SK-N-SH (cell line): ENCODE measurements around the gene HAT1. TPM values are rescaled to one million over a fixed set of nuclear protein-coding genes. Genes with fewer than 3 reads are reported as not detected.

ENCODE experiments used
- CTCF ChIA-PET: fragments of 300-600, 350-600 bp; formaldehyde crosslinking; extraction: SDS; loops from one replicate; lab custom pipeline; 2021; lab: Yijun Ruan, JAX
- POLR2A ChIA-PET: fragments of 350-600 bp; sonication (Branson Sonifier 250); formaldehyde crosslinking; extraction: SDS; loops from one replicate; lab custom pipeline; 2020; ENCODE audit warnings: antibody characterized with exemption, inconsistent platforms; lab: Yijun Ruan, JAX
- DNase-seq: peaks from one replicate; pipeline ENCODE4 v3.0.0; 2012
- H2AFZ ChIP-seq: fragments of 200-600 bp; sonication (generic); 2 replicates; pipeline ENCODE4 v1.8.1; 2016; ENCODE audit warnings: antibody characterized with exemption, mild to moderate bottlenecking, low read depth
- H3F3A ChIP-seq: fragments of 200-600 bp; sonication (generic); replicated peaks from 2 replicates; pipeline ENCODE3; 2016; ENCODE audit warnings: antibody characterized with exemption, mild to moderate bottlenecking; ENCODE audit not compliant: insufficient read depth
- H3K27ac ChIP-seq, 2 experiments: fragments of 200-500 bp in 1 of 2; fragments of 200-600 bp in 1 of 2; sonication (Bioruptor generic) in 1 of 2; sonication (generic), shearing (Covaris generic) in 1 of 2; 2 replicates each; pipeline versions ENCODE4 v1.5.1 to v1.6.1; 2014 to 2016; ENCODE audit warnings: low read depth in 2 of 2, inconsistent platforms in 1 of 2, low read length in 1 of 2, mild to moderate bottlenecking in 1 of 2, mixed read lengths in 1 of 2
- H3K27me3 ChIP-seq: fragments of 200-600 bp; sonication (generic), shearing (Covaris generic); 2 replicates; pipeline ENCODE4 v1.6.1; 2016; ENCODE audit warnings: mixed run types; ENCODE audit not compliant: insufficient read depth
- H3K36me3 ChIP-seq, 2 experiments: fragments of 200-500 bp in 1 of 2; fragments of 200-600 bp in 1 of 2; sonication (Bioruptor generic) in 1 of 2; sonication (generic) in 1 of 2; replicated peaks in 1 of 2; 2 replicates each; pipeline versions ENCODE3 to v1.5.1; 2014 to 2016; ENCODE audit warnings: low read length in 1 of 2, mild to moderate bottlenecking in 1 of 2; ENCODE audit not compliant: insufficient read depth in 2 of 2, control insufficient read depth in 1 of 2
- H3K4me1 ChIP-seq, 2 experiments: fragments of 200-500 bp in 1 of 2; fragments of 200-600 bp in 1 of 2; sonication (Bioruptor generic) in 1 of 2; sonication (generic), shearing (Covaris generic) in 1 of 2; 2 replicates each; pipeline versions ENCODE4 v1.5.1 to v1.6.1; 2014 to 2016; ENCODE audit warnings: low read depth in 1 of 2, low read length in 1 of 2, mixed run types in 1 of 2; ENCODE audit not compliant: insufficient read depth in 2 of 2, control insufficient read depth in 1 of 2
- H3K4me2 ChIP-seq: fragments of 200-600 bp; sonication (generic), shearing (Covaris generic); 2 replicates; pipeline ENCODE4 v1.6.1; 2017; ENCODE audit warnings: mixed run types
- H3K4me3 ChIP-seq, 2 experiments: fragments of 200-500 bp in 1 of 2; fragments of 200-600 bp in 1 of 2; sonication (Bioruptor generic) in 1 of 2; sonication (generic), shearing (Covaris generic) in 1 of 2; 2 replicates each; pipeline versions ENCODE4 v1.5.1 to v1.8.1; 2014 to 2016; ENCODE audit warnings: low read depth in 2 of 2, inconsistent platforms in 1 of 2, low read length in 1 of 2, mild to moderate bottlenecking in 1 of 2, mixed read lengths in 1 of 2, moderate library complexity in 1 of 2
- H3K79me2 ChIP-seq: fragments of 200-600 bp; sonication (generic); 2 replicates; pipeline ENCODE4 v1.8.1; 2017; ENCODE audit warnings: mild to moderate bottlenecking; ENCODE audit not compliant: insufficient read depth
- H3K9ac ChIP-seq: fragments of 200-600 bp; sonication (generic); 2 replicates; pipeline ENCODE4 v1.6.1; 2017; ENCODE audit warnings: mixed run types
- H3K9me2 ChIP-seq: fragments of 200-600 bp; sonication (generic); 2 replicates; pipeline ENCODE4 v1.6.1; 2017; ENCODE audit warnings: mixed run types
- H3K9me3 ChIP-seq: fragments of 200-600 bp; sonication (generic); 2 replicates; pipeline ENCODE4 v1.6.1; 2017; ENCODE audit warnings: mixed run types, mild to moderate bottlenecking, moderate library complexity
- H4K20me1 ChIP-seq: fragments of 200-600 bp; sonication (generic); 2 replicates; pipeline ENCODE4 v1.6.1; 2017; ENCODE audit warnings: mild to moderate bottlenecking, mixed run types; ENCODE audit not compliant: insufficient read depth
- CHD2 ChIP-seq: fragments of 150-350 bp; IDR thresholded peaks from 2 replicates; pipeline ENCODE4 v1.6.1; 2018; ENCODE audit warnings: low read length; ENCODE audit not compliant: partially characterized antibody
- CTCF ChIP-seq: fragments of 200-600 bp; sonication (generic); IDR thresholded peaks from 2 replicates; pipeline ENCODE4 v1.6.1; 2017; ENCODE audit warnings: antibody characterized with exemption, mild to moderate bottlenecking, moderate library complexity
- EP300 ChIP-seq, 2 experiments: IDR thresholded peaks; 2 replicates each; pipeline versions ENCODE4 v1.4.0 to v1.6.1; 2012; ENCODE audit warnings: borderline replicate concordance in 1 of 2, low read depth in 1 of 2, low read length in 1 of 2
- FOXJ3 ChIP-seq: sonication (generic); formaldehyde crosslinking; IDR thresholded peaks from 2 replicates; pipeline ENCODE4 v1.5.1; 2020; ENCODE audit warnings: mild to moderate bottlenecking, missing genetic modification reagents
- FOXM1 ChIP-seq: IDR thresholded peaks from 2 replicates; pipeline ENCODE4 v1.4.0; 2012; ENCODE audit warnings: low read depth, mild to moderate bottlenecking
- MEF2A ChIP-seq: IDR thresholded peaks from 2 replicates; pipeline ENCODE4 v1.4.0; 2012; ENCODE audit warnings: low read depth, borderline replicate concordance
- MXI1 ChIP-seq: IDR thresholded peaks from 2 replicates; pipeline ENCODE4 v1.6.1; 2012; ENCODE audit warnings: mild to moderate bottlenecking, low read depth, low read length, improper control_type of control experiment
- NFIC ChIP-seq: IDR thresholded peaks from 2 replicates; pipeline ENCODE4 v1.4.0; 2012; ENCODE audit warnings: borderline replicate concordance
- PBX3 ChIP-seq: IDR thresholded peaks from 2 replicates; pipeline ENCODE4; 2012
- POLR2AphosphoS5 ChIP-seq: IDR thresholded peaks from 2 replicates; pipeline ENCODE4 v1.6.1; 2012; ENCODE audit warnings: low read depth, low read length
- RCOR1 ChIP-seq: fragments of 150-350 bp; IDR thresholded peaks from 2 replicates; pipeline ENCODE4 v1.6.1; 2017; ENCODE audit warnings: antibody characterized with exemption, low read length
- SIN3A ChIP-seq: IDR thresholded peaks from 2 replicates; pipeline ENCODE4 v1.6.1; 2012; ENCODE audit warnings: low read depth, mild to moderate bottlenecking, low read length, moderate library complexity, borderline replicate concordance
- TEAD4 ChIP-seq: IDR thresholded peaks from 2 replicates; pipeline ENCODE4 v1.4.0; 2012; ENCODE audit warnings: mild to moderate bottlenecking, borderline replicate concordance; ENCODE audit not compliant: insufficient read depth
- USF1 ChIP-seq: IDR thresholded peaks from 2 replicates; pipeline ENCODE4 v1.4.0; 2012; ENCODE audit warnings: low read depth, borderline replicate concordance
- USF2 ChIP-seq: fragments of 150-350 bp; IDR thresholded peaks from 2 replicates; pipeline ENCODE4 v1.6.1; 2017; ENCODE audit warnings: antibody characterized with exemption, low read length, low read depth, borderline replicate concordance
- polyA plus RNA-seq, 3 experiments: library from polyadenylated mRNA; depleted of rRNA; stranded (reverse); fragments of >200 nt; gene quantifications; 2 replicates each; pipeline ENCODE4 v1.2.3, GENCODE V29; 2012

The HAT1 gene
- polyA plus RNA-seq, 1 of the 3 experiments (the other 2 are of a cell fraction) = 18.6 TPM

GRCh38 chr2:171952276-171952675 lies 30.0 kb downstream of the HAT1 start:
- H3K9me2 ChIP-seq = no peaks in the 10 kb centered on the region
- peaks cover 0 to 12% of the 10 kb centered on the region in 2 experiments for H3K36me3 ChIP-seq
- CTCF ChIA-PET = interaction anchor here (0.6 kb wide), 1 partner anchor 739 kb away, joined by 3 read pairs; no protein-coding TSS in a partner anchor
- TF ChIP-seq CTCF = no peak
- no peak for TF ChIP-seq FOXJ3 (CRISPR knock-in tag)
- TF ChIP-seq MXI1 = no peak
- TF ChIP-seq NFIC = no peak
- no peak for TF ChIP-seq MEF2A
- TF ChIP-seq EP300 (IDR thresholded peaks at IDR 0.05; ENCODE audit: borderline replicate concordance in 1 of 2, low read depth in 1 of 2, low read length in 1 of 2) = no peak
- TF ChIP-seq USF1 = no peak
- no peak for TF ChIP-seq RCOR1
- no peak for TF ChIP-seq SIN3A
- no peak for TF ChIP-seq POLR2AphosphoS5
- TF ChIP-seq TEAD4 = no peak
- TF ChIP-seq USF2 = no peak
- TF ChIP-seq FOXM1 = no peak
- no peak for TF ChIP-seq PBX3
- no peak for TF ChIP-seq CHD2
- no peaks in the 10 kb centered on the region for H3K4me1 ChIP-seq
- H3K4me2 ChIP-seq = no peak overlapping the region
- H3K79me2 ChIP-seq = peaks cover 17% of the 10 kb centered on the region
- POLR2A ChIA-PET = no interaction called here
- H3K4me3 ChIP-seq = no peak overlapping the region
- H3K27me3 ChIP-seq = no peaks in the 10 kb centered on the region
- H4K20me1 ChIP-seq = no peaks in the 10 kb centered on the region
- H3K9me3 ChIP-seq = no peaks in the 10 kb centered on the region
- no peaks in the 10 kb centered on the region for H3F3A ChIP-seq
- no peak overlapping the region for H3K27ac ChIP-seq
- DNase-seq = no peak
- no peak overlapping the region for H3K9ac ChIP-seq
- no peak overlapping the region for H2AFZ ChIP-seq
